AG10803 (cell line): ENCODE measurements around the gene PTPRM.

Experiments used
- DNase-seq: peaks from one replicate; pipeline ENCODE4 v3.0.0; 2010; ENCODE audit warnings: low read depth
- H3K4me3 ChIP-seq: 2 replicates; pipeline ENCODE4 v1.5.1; 2011; ENCODE audit warnings: mild to moderate bottlenecking, low read length, control low read depth
- TF ChIP-seq, protein P1 (sequence below): conservative IDR thresholded peaks from 2 replicates; pipeline ENCODE4 v1.5.1; 2011; ENCODE audit warnings: mild to moderate bottlenecking, low read length, control low read depth, inconsistent platforms

PTPRM gene

GRCh38 chr18:8196238-8196637 lies 629.1 kb downstream of the PTPRM start:
- H3K4me3 ChIP-seq = no peak overlapping the region
- no peak for DNase-seq
- TF ChIP-seq, protein P1, sequence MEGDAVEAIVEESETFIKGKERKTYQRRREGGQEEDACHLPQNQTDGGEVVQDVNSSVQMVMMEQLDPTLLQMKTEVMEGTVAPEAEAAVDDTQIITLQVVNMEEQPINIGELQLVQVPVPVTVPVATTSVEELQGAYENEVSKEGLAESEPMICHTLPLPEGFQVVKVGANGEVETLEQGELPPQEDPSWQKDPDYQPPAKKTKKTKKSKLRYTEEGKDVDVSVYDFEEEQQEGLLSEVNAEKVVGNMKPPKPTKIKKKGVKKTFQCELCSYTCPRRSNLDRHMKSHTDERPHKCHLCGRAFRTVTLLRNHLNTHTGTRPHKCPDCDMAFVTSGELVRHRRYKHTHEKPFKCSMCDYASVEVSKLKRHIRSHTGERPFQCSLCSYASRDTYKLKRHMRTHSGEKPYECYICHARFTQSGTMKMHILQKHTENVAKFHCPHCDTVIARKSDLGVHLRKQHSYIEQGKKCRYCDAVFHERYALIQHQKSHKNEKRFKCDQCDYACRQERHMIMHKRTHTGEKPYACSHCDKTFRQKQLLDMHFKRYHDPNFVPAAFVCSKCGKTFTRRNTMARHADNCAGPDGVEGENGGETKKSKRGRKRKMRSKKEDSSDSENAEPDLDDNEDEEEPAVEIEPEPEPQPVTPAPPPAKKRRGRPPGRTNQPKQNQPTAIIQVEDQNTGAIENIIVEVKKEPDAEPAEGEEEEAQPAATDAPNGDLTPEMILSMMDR = no peak

DNA sequence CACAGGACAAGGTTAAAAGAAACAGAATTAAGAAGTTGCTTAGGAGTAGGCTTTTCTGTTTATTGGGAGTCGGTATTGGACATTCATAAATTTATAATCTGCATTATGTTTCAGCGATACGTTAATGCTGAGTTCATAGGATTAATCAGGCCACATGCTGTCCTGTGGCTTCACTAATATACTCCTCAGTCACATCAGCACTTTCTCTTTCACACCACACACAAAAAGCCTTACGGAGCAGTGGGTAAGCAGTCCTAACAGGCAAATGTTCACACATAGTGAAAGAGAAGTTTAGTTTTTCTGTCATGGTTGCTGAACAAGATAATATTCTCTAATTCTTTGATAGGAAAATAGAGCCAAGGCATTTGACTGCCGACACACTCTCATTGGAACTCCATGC lies 630.4 kb downstream of the PTPRM start:
- TF ChIP-seq, protein P1 = no peak
- DNase-seq = no peak
- no peak overlapping the region for H3K4me3 ChIP-seq

GRCh38 chr18:8207996-8208395 lies 640.9 kb downstream of the PTPRM start:
- TF ChIP-seq, protein P1 = no peak
- DNase-seq = no peak
- H3K4me3 ChIP-seq = no peak overlapping the region

GRCh38 chr18:8208716-8209115 lies 641.6 kb downstream of the PTPRM start:
- DNase-seq = no peak
- TF ChIP-seq, protein P1 = no peak
- no peak overlapping the region for H3K4me3 ChIP-seq

DNA sequence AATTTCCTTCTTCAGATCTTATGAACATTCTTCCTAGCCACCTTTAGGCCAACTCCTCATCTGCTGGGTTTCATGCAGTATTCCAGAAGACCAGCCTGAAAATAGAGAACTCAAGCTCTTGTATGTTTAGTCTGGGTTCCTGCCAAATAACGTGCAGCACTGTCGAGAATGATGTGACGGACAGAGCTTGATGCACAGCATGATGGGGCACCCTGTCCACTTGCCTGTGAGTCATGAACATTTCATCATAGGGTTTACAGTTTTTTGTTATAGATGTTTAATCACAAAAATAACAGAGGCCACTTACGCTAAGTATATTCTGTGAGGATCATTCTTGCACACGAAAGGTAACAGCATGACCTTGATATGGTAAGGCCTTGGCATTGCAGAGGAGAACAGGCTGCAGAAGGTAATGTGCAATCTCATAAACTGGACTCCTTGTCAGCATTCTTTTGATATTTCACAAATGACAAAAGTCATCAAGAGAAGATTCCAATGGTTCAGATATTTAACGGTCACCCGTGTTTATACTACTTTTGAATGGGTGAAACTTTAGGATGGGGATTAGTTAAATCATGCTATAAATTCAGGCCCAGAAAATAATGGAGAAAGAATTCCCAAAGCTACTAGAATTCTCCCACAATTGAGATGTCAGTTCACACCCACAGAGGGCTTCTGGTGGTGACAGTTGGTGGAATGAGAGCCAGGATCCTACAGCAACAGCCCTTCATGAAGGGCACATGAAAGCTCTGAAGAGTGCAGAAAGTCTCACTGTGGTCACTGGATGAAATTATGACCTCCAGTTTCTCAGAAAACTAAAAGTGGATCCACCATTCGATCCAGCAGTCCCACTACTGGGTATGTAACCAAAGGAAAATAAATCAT lies 646.0 kb downstream of the PTPRM start:
- peak; percentile 20 for DNase-seq
- H3K4me3 ChIP-seq = no peak overlapping the region
- TF ChIP-seq, protein P1 = no peak

- TF ChIP-seq, protein P1 = no peak
- DNase-seq = no peak
- H3K4me3 ChIP-seq = no peak overlapping the region
These were observed 648.6 kb downstream of the PTPRM start for GRCh38 chr18:8215741-8216140.

GRCh38 chr18:8217051-8217564 lies 650.0 kb downstream of the PTPRM start:
- TF ChIP-seq, protein P1 = no peak
- no peak overlapping the region for H3K4me3 ChIP-seq
- DNase-seq = no peak
